Measurements from ENCODE around the gene PPP1R37. TPM values are rescaled to one million over a fixed set of nuclear protein-coding genes. Genes with fewer than 3 reads are reported as not detected.
A peak's percentile ranks its signal among the peaks of the same experiment; 100 is the strongest.

PPP1R37 gene
- total and polyA plus RNA-seq, 2 donors (not counting 1 experiment from before 2014, with no cell fraction given) = 20.7 to 28.1 TPM

DNA sequence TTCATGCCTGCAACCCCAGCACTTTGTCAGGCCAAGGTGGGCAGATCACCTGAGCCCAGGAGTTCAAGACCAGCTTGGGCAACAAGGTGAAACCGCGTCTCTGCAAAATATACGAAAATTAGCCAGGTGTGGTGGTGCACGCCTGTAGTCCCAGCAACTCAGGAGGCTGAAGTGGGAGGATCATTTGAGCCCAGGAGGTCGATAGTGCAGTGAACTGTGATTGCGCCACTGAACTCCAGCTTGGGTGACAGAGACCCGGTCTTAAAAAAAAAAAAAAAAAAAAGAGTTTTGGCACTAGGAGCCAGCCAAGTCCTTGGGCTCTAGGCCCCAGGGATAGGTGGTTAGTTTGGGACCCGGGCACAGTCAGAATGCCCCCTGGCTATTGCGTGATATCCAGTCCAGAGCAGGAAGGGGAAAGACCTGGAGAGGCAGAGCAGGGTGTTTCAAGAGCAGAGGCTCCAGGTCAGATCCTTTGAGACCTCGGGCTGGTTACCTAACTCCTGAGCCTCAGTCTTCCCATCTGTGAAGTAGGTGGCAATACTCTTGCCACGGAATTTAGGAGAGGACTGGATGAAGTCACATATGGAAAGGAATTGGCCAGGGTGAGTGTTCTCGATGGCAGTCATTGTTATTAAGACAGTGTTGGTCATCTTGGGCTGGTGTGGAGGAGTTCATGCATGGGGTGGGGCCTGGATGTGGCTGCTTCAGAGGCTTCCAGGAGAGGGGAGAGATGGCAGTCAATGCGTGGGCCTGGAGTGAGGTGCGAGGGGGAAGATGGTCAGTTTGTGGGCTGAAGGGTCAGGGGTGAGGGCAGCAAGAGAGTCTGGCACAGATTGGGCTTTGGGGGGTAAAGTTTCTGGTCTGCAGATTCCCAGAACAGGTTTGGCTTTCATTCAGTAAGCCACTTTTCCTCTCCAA, 2.8 kb downstream of the PPP1R37 start:
- TF ChIP-seq EZH2 (IDR thresholded peaks at IDR 0.05; ENCODE audit: borderline replicate concordance, insufficient read depth, low read depth, low read length, poor library complexity, severe bottlenecking) (no peak), CTCF (IDR thresholded peaks at IDR 0.05) (no peak)
- POLR2A ChIA-PET = no interaction called here
- Histone ChIP-seq H3K36me3 (replicated peaks in 1 of 2; ENCODE audit: control extremely low read depth in 1 of 2, control insufficient read depth in 1 of 2, extremely low read depth in 1 of 2, insufficient read depth in 2 of 2, low read length in 1 of 2) (peaks cover 0 to 5% of the 10 kb centered on the region in 2 experiments), H2AFZ (ENCODE audit: insufficient read depth, low read depth, low read length, poor library complexity, severe bottlenecking) (no peak overlapping the region), H3K9me3 (ENCODE audit: control extremely low read depth in 1 of 3, control insufficient read depth in 2 of 3, insufficient read depth in 1 of 3, low read length in 2 of 3) (peaks cover 0 to 8% (median 0%) of the 10 kb centered on the region in 3 donors), H3K9ac (ENCODE audit: low read length) (no peak overlapping the region), H4K20me1 (ENCODE audit: control insufficient read depth, insufficient read depth, low read length, poor library complexity, severe bottlenecking) (peaks cover 76% of the 10 kb centered on the region), H3K4me3 (ENCODE audit: control extremely low read depth in 1 of 5, extremely low read depth in 1 of 5, insufficient read depth in 1 of 5, low read depth in 2 of 5, low read length in 4 of 5) (no peak overlapping the region), H3K4me1 (ENCODE audit: control insufficient read depth in 2 of 2, insufficient read depth in 2 of 2, low read length in 2 of 2) (peaks cover 22 to 38% of the 10 kb centered on the region in 2 donors), H3K27ac (ENCODE audit: low read length in 2 of 2) (no peak overlapping the region), H3K27me3 (replicated peaks in 1 of 4; ENCODE audit: control extremely low read depth in 1 of 4, control insufficient read depth in 3 of 4, insufficient read depth in 4 of 4, low read length in 3 of 4) (no peaks in the 10 kb centered on the region), H3K79me2 (ENCODE audit: control insufficient read depth, insufficient read depth, low read length) (peaks cover 90% of the 10 kb centered on the region), H3K4me2 (replicated peaks; ENCODE audit: low read depth, low read length, poor library complexity, severe bottlenecking) (no peak overlapping the region)
- Mint-ChIP-seq H3K4me1 (peaks cover 68% of the 10 kb centered on the region), H3K27ac (peak overlapping the region; percentile 4), H3K9me3 (ENCODE audit: insufficient read depth) (peaks cover 3% of the 10 kb centered on the region), H3K4me3 (no peak overlapping the region), H3K27me3 (no peaks in the 10 kb centered on the region)
- CTCF ChIA-PET = no interaction called here
- WGBS (ENCODE audit: insufficient coverage) = 96% methylated on average over 14 of the region's 14 CpGs
- intact Hi-C loops (cut with micrococcal nuclease) = no loop called here
- DNase-seq (no peak), ATAC-seq (ENCODE audit: low read depth) (no peak)

GRCh38 chr19:45096700-45097099, 3.7 kb downstream of the PPP1R37 start:
- peak overlapping the region; percentile 70 for H3K27ac Mint-ChIP-seq
- H3K9ac ChIP-seq (ENCODE audit: low read length) = no peak overlapping the region
- H3K4me3 ChIP-seq (ENCODE audit: control extremely low read depth in 1 of 5, extremely low read depth in 1 of 5, insufficient read depth in 1 of 5, low read depth in 2 of 5, low read length in 4 of 5) = no peak overlapping the region
- no peak overlapping the region for H3K27ac ChIP-seq (ENCODE audit: low read length in 2 of 2)
- peaks cover 16 to 31% of the 10 kb centered on the region in 2 donors for H3K4me1 ChIP-seq (ENCODE audit: control insufficient read depth in 2 of 2, insufficient read depth in 2 of 2, low read length in 2 of 2)
- H3K9me3 Mint-ChIP-seq (ENCODE audit: insufficient read depth) = no peaks in the 10 kb centered on the region
- DNase-seq (no peak), ATAC-seq (ENCODE audit: low read depth) (no peak)
- POLR2A ChIA-PET = no interaction called here
- H2AFZ ChIP-seq (ENCODE audit: insufficient read depth, low read depth, low read length, poor library complexity, severe bottlenecking) = no peak overlapping the region
- H3K27me3 ChIP-seq (replicated peaks in 1 of 4; ENCODE audit: control extremely low read depth in 1 of 4, control insufficient read depth in 3 of 4, insufficient read depth in 4 of 4, low read length in 3 of 4) = no peaks in the 10 kb centered on the region
- no peak overlapping the region for H3K4me2 ChIP-seq (replicated peaks; ENCODE audit: low read depth, low read length, poor library complexity, severe bottlenecking)
- no peak for TF ChIP-seq EZH2 (IDR thresholded peaks at IDR 0.05; ENCODE audit: borderline replicate concordance, insufficient read depth, low read depth, low read length, poor library complexity, severe bottlenecking)
- no peak for TF ChIP-seq CTCF (IDR thresholded peaks at IDR 0.05)
- no peaks in the 10 kb centered on the region for H3K27me3 Mint-ChIP-seq
- peaks cover 80% of the 10 kb centered on the region for H4K20me1 ChIP-seq (ENCODE audit: control insufficient read depth, insufficient read depth, low read length, poor library complexity, severe bottlenecking)
- peaks cover 0 to 3% of the 10 kb centered on the region in 2 experiments for H3K36me3 ChIP-seq (replicated peaks in 1 of 2; ENCODE audit: control extremely low read depth in 1 of 2, control insufficient read depth in 1 of 2, extremely low read depth in 1 of 2, insufficient read depth in 2 of 2, low read length in 1 of 2)
- intact Hi-C loops (cut with micrococcal nuclease) = no loop called here
- peaks cover 92% of the 10 kb centered on the region for H3K79me2 ChIP-seq (ENCODE audit: control insufficient read depth, insufficient read depth, low read length)
- H3K4me1 Mint-ChIP-seq = peaks cover 68% of the 10 kb centered on the region
- CTCF ChIA-PET = interaction anchor here (1.0 kb wide), 1 partner anchor 37 kb away, joined by 3 read pairs; no protein-coding TSS in a partner anchor
- H3K9me3 ChIP-seq (ENCODE audit: control extremely low read depth in 1 of 3, control insufficient read depth in 2 of 3, insufficient read depth in 1 of 3, low read length in 2 of 3) = no peaks in the 10 kb centered on the region
- 98% methylated on average over 7 of the region's 7 CpGs for WGBS (ENCODE audit: insufficient coverage)
- H3K4me3 Mint-ChIP-seq = peak overlapping the region; percentile 6
